ENCODE results near the gene EPS8.

DNA sequence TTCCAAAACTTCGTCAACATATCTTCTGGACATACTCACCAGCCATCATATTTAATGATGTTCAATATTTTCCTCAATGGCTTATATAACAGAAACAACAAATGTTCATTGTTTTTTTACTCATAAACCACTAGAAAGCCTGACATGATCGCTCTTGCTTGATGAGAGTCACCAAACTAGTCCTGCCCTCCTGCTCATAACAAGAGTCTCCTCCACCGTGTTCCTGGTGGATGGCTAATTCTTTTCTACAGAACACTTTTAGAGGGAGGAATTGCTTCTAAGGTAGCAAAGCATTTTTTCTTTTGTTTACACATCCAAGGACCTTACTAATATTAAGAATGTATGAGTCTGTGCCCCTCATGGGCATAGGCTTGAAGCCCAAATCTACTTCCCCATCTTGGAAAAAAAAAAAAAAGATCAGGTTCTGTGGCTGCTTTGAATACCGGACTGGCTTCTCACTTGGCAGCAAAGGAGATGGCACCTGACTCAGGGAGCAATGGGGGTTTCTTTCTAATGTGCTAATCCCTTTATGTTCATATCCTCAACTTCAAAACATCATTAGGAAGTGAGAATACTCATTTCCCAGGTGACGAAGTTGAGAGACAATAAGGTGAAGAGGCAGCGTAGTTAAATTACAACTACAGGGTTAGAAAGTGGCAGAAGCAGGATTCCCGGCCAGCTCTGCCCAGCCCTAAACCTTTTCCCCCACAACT is 188.8 kb downstream of the EPS8 start:
- TF ChIP-seq, protein P1, sequence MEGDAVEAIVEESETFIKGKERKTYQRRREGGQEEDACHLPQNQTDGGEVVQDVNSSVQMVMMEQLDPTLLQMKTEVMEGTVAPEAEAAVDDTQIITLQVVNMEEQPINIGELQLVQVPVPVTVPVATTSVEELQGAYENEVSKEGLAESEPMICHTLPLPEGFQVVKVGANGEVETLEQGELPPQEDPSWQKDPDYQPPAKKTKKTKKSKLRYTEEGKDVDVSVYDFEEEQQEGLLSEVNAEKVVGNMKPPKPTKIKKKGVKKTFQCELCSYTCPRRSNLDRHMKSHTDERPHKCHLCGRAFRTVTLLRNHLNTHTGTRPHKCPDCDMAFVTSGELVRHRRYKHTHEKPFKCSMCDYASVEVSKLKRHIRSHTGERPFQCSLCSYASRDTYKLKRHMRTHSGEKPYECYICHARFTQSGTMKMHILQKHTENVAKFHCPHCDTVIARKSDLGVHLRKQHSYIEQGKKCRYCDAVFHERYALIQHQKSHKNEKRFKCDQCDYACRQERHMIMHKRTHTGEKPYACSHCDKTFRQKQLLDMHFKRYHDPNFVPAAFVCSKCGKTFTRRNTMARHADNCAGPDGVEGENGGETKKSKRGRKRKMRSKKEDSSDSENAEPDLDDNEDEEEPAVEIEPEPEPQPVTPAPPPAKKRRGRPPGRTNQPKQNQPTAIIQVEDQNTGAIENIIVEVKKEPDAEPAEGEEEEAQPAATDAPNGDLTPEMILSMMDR (optimal IDR thresholded peaks at IDR 0.05 in 1 of 3, IDR thresholded peaks at IDR 0.05 in 1 of 3, conservative IDR thresholded peaks at IDR 0.05 in 1 of 3; ENCODE audit: extremely low read depth in 1 of 3, insufficient read depth in 2 of 3, low read length in 3 of 3): no peak
- TF ChIP-seq EZH2 (IDR thresholded peaks at IDR 0.05; ENCODE audit: low read length): no peak
